Progenitor cell of endocrine pancreas (in vitro differentiated cells): ENCODE data around the gene DNAAF8. TPM values are rescaled to one million over a fixed set of nuclear protein-coding genes. Genes with fewer than 3 reads are reported as not detected.

ENCODE experiments used
- DNase-seq: peaks from one replicate; pipeline ENCODE4 v3.0.0; 2021; ENCODE audit warnings: low spot score; ENCODE audit not compliant: unreplicated experiment
- H3K27ac Mint-ChIP-seq: 2 replicates; pipeline ENCODE4 v1.8.0; 2021; ENCODE audit warnings: mild to moderate bottlenecking, moderate library complexity, mixed read lengths
- H3K27me3 Mint-ChIP-seq: 2 replicates; pipeline ENCODE4 v1.8.0; 2021; ENCODE audit warnings: mixed read lengths
- H3K36me3 Mint-ChIP-seq: 2 replicates; pipeline ENCODE4 v1.8.0; 2022; ENCODE audit warnings: mixed read lengths; ENCODE audit not compliant: insufficient read depth
- H3K4me1 Mint-ChIP-seq: 2 replicates; pipeline ENCODE4 v1.8.0; 2021; ENCODE audit warnings: low read depth, mixed read lengths
- H3K4me3 Mint-ChIP-seq: 2 replicates; pipeline ENCODE4 v1.8.0; 2021; ENCODE audit warnings: low read depth, mild to moderate bottlenecking, moderate library complexity, mixed read lengths
- H3K9me3 Mint-ChIP-seq: 2 replicates; pipeline ENCODE4 v1.8.0; 2021; ENCODE audit warnings: low read depth, mixed read lengths
- total RNA-seq: library from RNA; stranded (reverse); gene quantifications from 2 replicates; pipeline ENCODE4 v1.2.1, GENCODE V29; 2021
- TF ChIP-seq, protein P1 (sequence below): fragments of 200-600 bp; sonication (generic); IDR thresholded peaks from one replicate; pipeline ENCODE4 v1.5.0; 2021; ENCODE audit warnings: antibody characterized with exemption, mild to moderate bottlenecking; ENCODE audit not compliant: unreplicated experiment

Gene DNAAF8
- total RNA-seq, 1 donor from 2014 or later: 1.1 TPM

- TF ChIP-seq, protein P1, sequence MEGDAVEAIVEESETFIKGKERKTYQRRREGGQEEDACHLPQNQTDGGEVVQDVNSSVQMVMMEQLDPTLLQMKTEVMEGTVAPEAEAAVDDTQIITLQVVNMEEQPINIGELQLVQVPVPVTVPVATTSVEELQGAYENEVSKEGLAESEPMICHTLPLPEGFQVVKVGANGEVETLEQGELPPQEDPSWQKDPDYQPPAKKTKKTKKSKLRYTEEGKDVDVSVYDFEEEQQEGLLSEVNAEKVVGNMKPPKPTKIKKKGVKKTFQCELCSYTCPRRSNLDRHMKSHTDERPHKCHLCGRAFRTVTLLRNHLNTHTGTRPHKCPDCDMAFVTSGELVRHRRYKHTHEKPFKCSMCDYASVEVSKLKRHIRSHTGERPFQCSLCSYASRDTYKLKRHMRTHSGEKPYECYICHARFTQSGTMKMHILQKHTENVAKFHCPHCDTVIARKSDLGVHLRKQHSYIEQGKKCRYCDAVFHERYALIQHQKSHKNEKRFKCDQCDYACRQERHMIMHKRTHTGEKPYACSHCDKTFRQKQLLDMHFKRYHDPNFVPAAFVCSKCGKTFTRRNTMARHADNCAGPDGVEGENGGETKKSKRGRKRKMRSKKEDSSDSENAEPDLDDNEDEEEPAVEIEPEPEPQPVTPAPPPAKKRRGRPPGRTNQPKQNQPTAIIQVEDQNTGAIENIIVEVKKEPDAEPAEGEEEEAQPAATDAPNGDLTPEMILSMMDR: no peak
- no peaks in the 10 kb centered on the region for H3K9me3 Mint-ChIP-seq
- H3K4me1 Mint-ChIP-seq: peaks cover 8% of the 10 kb centered on the region
- H3K27ac Mint-ChIP-seq: no peak overlapping the region
- no peak for DNase-seq
- peaks cover 10% of the 10 kb centered on the region for H3K36me3 Mint-ChIP-seq
- H3K27me3 Mint-ChIP-seq: no peaks in the 10 kb centered on the region
- H3K4me3 Mint-ChIP-seq: no peak overlapping the region
Observed at GRCh38 chr16:4762205-4762604, 27.9 kb downstream of the DNAAF8 start.

GRCh38 chr16:4763791-4764190 is 29.5 kb downstream of the DNAAF8 start:
- H3K27me3 Mint-ChIP-seq: no peaks in the 10 kb centered on the region
- no peaks in the 10 kb centered on the region for H3K9me3 Mint-ChIP-seq
- peak overlapping the region; percentile 31 for H3K4me3 Mint-ChIP-seq
- DNase-seq: no peak
- TF ChIP-seq, protein P1: no peak
- peaks cover 5% of the 10 kb centered on the region for H3K36me3 Mint-ChIP-seq
- H3K4me1 Mint-ChIP-seq: peaks cover 13% of the 10 kb centered on the region
- no peak overlapping the region for H3K27ac Mint-ChIP-seq

GRCh38 chr16:4765511-4766474 is 31.5 kb downstream of the DNAAF8 start:
- DNase-seq: no peak
- Mint-ChIP-seq H3K9me3 (no peaks in the 10 kb centered on the region), H3K36me3 (peaks cover 1% of the 10 kb centered on the region), H3K4me3 (peak overlapping the region; percentile 83), H3K4me1 (peaks cover 15% of the 10 kb centered on the region), H3K27me3 (no peaks in the 10 kb centered on the region), H3K27ac (peak overlapping the region; percentile 88)
- TF ChIP-seq, protein P1: no peak

DNA sequence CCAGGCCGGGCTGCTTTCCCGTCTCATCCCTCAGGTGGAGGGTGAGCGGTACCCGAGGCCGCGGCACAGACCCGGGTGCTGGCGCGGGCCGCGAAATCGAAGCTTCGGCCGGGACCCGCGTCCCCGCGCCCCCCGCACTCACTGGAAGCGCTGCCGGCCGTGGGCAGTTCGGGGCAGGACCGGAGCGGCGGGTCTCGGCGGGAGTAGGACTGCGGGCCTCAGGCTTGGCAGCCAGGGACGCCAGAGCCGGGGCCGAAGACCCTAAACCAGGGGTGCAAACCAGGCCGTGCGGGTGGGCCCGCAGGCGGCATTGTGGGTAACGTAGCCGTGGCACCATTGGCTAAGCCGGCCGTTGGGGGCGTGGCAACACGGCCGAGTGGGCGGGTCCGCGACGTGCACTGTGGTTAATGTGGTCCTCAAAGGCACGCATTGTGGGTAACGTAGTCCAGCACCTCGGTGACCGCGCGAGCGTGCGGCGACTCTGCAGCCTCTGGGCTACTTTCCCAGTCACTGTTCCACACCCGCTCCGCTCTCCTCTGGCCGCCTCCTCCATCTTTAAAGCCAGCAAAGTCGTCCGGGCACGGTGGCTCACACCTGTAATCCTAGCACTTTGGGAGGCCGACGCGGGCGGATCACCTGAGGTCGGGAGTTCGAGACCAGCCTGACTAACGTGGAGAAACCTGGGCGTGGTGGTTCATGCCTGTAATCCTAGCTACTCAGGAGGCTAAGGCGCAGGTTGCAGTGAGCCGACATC is 32.7 kb downstream of the DNAAF8 start, which contains the start of gene ZNF500:
ZNF500 (minus strand) TSS at position 288 of the 754 bp plus-strand sequence. CDS start 1,184 bp downstream, outside the sequence.
- TF ChIP-seq, protein P1: no peak
- Mint-ChIP-seq H3K4me1 (peaks cover 15% of the 10 kb centered on the region), H3K27ac (peak within 1 kb of the TSS; percentile 95), H3K36me3 (no peaks in the 10 kb centered on the region), H3K27me3 (no peaks in the 10 kb centered on the region), H3K9me3 (no peaks in the 10 kb centered on the region), H3K4me3 (peak within 1 kb of the TSS; percentile 83)
- peak; percentile 99 for DNase-seq
